ENCODE data around the gene FOXJ3. TPM values are rescaled to one million over a fixed set of nuclear protein-coding genes. Genes with fewer than 3 reads are reported as not detected.

The FOXJ3 gene
- total and polyA plus RNA-seq, 4 donors: 5.3 to 16.8 (median 12.4) TPM

DNA sequence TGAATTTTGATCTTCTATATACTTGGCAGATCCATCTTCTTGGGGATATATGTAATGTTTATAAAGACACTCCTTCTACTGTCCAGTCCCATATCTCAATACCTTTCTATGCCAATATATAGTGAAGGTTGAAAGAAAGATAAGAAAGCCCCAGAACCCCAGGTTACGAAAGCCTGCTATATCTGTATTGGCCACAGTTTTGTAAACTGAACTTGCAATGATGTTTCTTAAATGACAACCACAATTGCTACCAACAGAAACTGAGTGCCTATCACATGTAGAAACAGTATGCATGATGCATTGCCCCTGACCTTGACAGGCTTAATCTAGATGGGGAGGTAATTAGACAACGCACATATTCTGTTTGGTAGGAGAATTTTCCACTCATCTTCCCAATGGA is 37.8 kb upstream of the FOXJ3 start:
- 95% methylated on average over 2 of the region's 2 CpGs for WGBS
- DNase-seq (ENCODE audit: low spot score): no peak
- Histone ChIP-seq H3K4me1 (ENCODE audit: control insufficient read depth in 4 of 4, insufficient read depth in 4 of 4, low read length in 3 of 4) (peaks cover 0 to 7% (median 0%) of the 10 kb centered on the region in 4 donors), H3K9me3 (ENCODE audit: control insufficient read depth in 4 of 4, low read length in 3 of 4) (no peaks in the 10 kb centered on the region), H3K9ac (ENCODE audit: low read depth in 1 of 2, low read length in 2 of 2) (no peak overlapping the region), H3K27me3 (ENCODE audit: control insufficient read depth in 4 of 4, insufficient read depth in 4 of 4, low read length in 3 of 4) (no peaks in the 10 kb centered on the region), H3K4me3 (ENCODE audit: low read depth in 1 of 3, low read length in 3 of 3) (no peak overlapping the region), H3K27ac (ENCODE audit: low read depth in 1 of 2, low read length in 2 of 2) (no peak overlapping the region), H3K36me3 (ENCODE audit: control insufficient read depth in 4 of 4, insufficient read depth in 3 of 4, low read depth in 1 of 4, low read length in 3 of 4) (no peaks in the 10 kb centered on the region)
- TF ChIP-seq, protein P1, sequence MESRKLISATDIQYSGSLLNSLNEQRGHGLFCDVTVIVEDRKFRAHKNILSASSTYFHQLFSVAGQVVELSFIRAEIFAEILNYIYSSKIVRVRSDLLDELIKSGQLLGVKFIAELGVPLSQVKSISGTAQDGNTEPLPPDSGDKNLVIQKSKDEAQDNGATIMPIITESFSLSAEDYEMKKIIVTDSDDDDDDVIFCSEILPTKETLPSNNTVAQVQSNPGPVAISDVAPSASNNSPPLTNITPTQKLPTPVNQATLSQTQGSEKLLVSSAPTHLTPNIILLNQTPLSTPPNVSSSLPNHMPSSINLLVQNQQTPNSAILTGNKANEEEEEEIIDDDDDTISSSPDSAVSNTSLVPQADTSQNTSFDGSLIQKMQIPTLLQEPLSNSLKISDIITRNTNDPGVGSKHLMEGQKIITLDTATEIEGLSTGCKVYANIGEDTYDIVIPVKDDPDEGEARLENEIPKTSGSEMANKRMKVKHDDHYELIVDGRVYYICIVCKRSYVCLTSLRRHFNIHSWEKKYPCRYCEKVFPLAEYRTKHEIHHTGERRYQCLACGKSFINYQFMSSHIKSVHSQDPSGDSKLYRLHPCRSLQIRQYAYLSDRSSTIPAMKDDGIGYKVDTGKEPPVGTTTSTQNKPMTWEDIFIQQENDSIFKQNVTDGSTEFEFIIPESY (IDR thresholded peaks at IDR 0.05): no peak
- TF ChIP-seq TAF1 (conservative IDR thresholded peaks at IDR 0.05): no peak
- TF ChIP-seq NR2F2 (IDR thresholded peaks at IDR 0.05): no peak
- no peak for TF ChIP-seq JUND (IDR thresholded peaks at IDR 0.05)
- TF ChIP-seq FOXA1 (IDR thresholded peaks at IDR 0.05): no peak

DNA sequence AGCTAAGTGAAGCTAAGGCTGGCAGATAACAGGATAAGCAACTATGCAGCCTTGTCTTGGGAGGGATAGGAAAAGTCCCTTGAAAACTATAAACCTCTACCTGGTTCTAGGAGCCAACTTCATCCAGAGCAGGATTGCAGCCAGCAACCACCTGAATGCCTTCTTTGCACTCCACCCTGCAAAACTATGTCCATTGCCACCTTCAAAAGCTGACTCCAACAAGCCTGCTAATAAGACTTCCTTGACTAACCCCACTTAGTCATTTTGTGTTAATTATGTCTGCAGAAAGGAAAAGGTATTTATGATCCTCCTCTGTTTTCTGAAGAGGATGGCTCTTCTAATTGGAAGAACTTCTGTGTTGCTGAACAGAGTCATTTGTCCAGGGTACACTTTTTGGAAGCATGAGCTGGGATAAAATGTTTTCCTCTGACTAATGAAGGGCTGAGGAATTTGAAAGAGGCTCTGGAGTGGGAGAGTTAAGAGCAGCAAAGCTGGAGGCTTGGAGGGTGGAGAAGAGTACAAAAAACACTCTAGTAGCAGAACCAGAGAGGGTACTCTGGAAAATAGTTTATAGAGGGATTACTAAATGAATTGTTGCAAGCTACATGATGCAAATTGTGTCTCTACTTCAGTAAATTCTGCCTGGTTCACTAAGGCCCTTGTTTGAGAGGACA is 36.0 kb upstream of the FOXJ3 start:
- Histone ChIP-seq H3K4me3 (ENCODE audit: low read depth in 1 of 3, low read length in 3 of 3) (no peak overlapping the region), H3K27me3 (ENCODE audit: control insufficient read depth in 4 of 4, insufficient read depth in 4 of 4, low read length in 3 of 4) (no peaks in the 10 kb centered on the region), H3K4me1 (ENCODE audit: control insufficient read depth in 4 of 4, insufficient read depth in 4 of 4, low read length in 3 of 4) (peaks cover 0 to 7% (median 0%) of the 10 kb centered on the region in 4 donors), H3K27ac (ENCODE audit: low read depth in 1 of 2, low read length in 2 of 2) (no peak overlapping the region), H3K9ac (ENCODE audit: low read depth in 1 of 2, low read length in 2 of 2) (no peak overlapping the region), H3K36me3 (ENCODE audit: control insufficient read depth in 4 of 4, insufficient read depth in 3 of 4, low read depth in 1 of 4, low read length in 3 of 4) (no peaks in the 10 kb centered on the region), H3K9me3 (ENCODE audit: control insufficient read depth in 4 of 4, low read length in 3 of 4) (no peaks in the 10 kb centered on the region)
- TF ChIP-seq SP1 (IDR thresholded peaks at IDR 0.05) (no peak), RAD21 (IDR thresholded peaks at IDR 0.05) (no peak), YY1 (IDR thresholded peaks at IDR 0.05) (no peak), HNF4A (conservative IDR thresholded peaks at IDR 0.05) (no peak), FOXA1 (IDR thresholded peaks at IDR 0.05) (no peak), TAF1 (conservative IDR thresholded peaks at IDR 0.05) (no peak), RXRA (IDR thresholded peaks at IDR 0.05) (no peak), GABPA (IDR thresholded peaks at IDR 0.05 in 1 of 2, conservative IDR thresholded peaks at IDR 0.05 in 1 of 2) (no peak), NR2F2 (IDR thresholded peaks at IDR 0.05) (no peak), EGR1 (IDR thresholded peaks at IDR 0.05; ENCODE audit: low read depth in 2 of 2) (no peak), JUND (IDR thresholded peaks at IDR 0.05) (no peak), HNF4G (IDR thresholded peaks at IDR 0.05) (no peak), FOXA2 (IDR thresholded peaks at IDR 0.05) (no peak)
- TF ChIP-seq, protein P2, sequence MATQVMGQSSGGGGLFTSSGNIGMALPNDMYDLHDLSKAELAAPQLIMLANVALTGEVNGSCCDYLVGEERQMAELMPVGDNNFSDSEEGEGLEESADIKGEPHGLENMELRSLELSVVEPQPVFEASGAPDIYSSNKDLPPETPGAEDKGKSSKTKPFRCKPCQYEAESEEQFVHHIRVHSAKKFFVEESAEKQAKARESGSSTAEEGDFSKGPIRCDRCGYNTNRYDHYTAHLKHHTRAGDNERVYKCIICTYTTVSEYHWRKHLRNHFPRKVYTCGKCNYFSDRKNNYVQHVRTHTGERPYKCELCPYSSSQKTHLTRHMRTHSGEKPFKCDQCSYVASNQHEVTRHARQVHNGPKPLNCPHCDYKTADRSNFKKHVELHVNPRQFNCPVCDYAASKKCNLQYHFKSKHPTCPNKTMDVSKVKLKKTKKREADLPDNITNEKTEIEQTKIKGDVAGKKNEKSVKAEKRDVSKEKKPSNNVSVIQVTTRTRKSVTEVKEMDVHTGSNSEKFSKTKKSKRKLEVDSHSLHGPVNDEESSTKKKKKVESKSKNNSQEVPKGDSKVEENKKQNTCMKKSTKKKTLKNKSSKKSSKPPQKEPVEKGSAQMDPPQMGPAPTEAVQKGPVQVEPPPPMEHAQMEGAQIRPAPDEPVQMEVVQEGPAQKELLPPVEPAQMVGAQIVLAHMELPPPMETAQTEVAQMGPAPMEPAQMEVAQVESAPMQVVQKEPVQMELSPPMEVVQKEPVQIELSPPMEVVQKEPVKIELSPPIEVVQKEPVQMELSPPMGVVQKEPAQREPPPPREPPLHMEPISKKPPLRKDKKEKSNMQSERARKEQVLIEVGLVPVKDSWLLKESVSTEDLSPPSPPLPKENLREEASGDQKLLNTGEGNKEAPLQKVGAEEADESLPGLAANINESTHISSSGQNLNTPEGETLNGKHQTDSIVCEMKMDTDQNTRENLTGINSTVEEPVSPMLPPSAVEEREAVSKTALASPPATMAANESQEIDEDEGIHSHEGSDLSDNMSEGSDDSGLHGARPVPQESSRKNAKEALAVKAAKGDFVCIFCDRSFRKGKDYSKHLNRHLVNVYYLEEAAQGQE (IDR thresholded peaks at IDR 0.05): no peak
- TF ChIP-seq, protein P3, sequence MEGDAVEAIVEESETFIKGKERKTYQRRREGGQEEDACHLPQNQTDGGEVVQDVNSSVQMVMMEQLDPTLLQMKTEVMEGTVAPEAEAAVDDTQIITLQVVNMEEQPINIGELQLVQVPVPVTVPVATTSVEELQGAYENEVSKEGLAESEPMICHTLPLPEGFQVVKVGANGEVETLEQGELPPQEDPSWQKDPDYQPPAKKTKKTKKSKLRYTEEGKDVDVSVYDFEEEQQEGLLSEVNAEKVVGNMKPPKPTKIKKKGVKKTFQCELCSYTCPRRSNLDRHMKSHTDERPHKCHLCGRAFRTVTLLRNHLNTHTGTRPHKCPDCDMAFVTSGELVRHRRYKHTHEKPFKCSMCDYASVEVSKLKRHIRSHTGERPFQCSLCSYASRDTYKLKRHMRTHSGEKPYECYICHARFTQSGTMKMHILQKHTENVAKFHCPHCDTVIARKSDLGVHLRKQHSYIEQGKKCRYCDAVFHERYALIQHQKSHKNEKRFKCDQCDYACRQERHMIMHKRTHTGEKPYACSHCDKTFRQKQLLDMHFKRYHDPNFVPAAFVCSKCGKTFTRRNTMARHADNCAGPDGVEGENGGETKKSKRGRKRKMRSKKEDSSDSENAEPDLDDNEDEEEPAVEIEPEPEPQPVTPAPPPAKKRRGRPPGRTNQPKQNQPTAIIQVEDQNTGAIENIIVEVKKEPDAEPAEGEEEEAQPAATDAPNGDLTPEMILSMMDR (IDR thresholded peaks at IDR 0.05; ENCODE audit: low read depth, low read length, missing input control): no peak
- TF ChIP-seq, protein P4, sequence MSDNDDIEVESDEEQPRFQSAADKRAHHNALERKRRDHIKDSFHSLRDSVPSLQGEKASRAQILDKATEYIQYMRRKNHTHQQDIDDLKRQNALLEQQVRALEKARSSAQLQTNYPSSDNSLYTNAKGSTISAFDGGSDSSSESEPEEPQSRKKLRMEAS (IDR thresholded peaks at IDR 0.05): no peak
- TF ChIP-seq, protein P5, sequence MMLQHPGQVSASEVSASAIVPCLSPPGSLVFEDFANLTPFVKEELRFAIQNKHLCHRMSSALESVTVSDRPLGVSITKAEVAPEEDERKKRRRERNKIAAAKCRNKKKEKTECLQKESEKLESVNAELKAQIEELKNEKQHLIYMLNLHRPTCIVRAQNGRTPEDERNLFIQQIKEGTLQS (IDR thresholded peaks at IDR 0.05): no peak
- TF ChIP-seq, protein P1 (IDR thresholded peaks at IDR 0.05): no peak
- DNase-seq (ENCODE audit: low spot score): no peak
